GM19239 (cell line): Measurements from ENCODE around the gene SLC6A12.
A peak's percentile ranks its signal among the peaks of the same experiment; 100 is the strongest.

Experiments used
- DNase-seq: peaks from one replicate; pipeline ENCODE4 v3.0.0; 2011; ENCODE audit warnings: low spot score; ENCODE audit not compliant: insufficient read length
- FAIRE-seq: peaks from 2 replicates; lab custom pipeline; 2011; peaks lifted over from hg19 to GRCh38; lab: Jason Lieb, UNC

Gene SLC6A12

DNA sequence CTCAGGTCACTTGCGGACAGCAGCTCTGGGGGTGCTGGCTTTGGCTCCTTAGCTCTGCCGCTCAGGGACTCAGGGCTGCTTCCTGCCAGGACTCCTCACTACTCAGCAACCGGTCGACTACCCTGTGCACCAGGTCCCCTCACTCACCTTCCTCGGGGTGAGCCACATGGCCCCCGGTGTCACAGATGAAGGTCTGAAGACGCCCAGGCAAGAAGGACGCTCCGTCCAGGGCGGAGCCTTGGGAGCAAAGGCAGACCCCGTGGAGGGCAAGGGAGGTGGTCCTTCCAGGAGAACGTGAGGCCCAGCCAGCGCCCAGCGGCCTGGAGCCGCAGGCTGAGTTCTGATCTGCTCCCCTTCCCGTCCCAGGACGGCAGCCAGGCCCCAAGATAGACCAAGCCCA is 32.0 kb downstream of the SLC6A12 start:
- FAIRE-seq (no peak), DNase-seq (no peak)

DNA sequence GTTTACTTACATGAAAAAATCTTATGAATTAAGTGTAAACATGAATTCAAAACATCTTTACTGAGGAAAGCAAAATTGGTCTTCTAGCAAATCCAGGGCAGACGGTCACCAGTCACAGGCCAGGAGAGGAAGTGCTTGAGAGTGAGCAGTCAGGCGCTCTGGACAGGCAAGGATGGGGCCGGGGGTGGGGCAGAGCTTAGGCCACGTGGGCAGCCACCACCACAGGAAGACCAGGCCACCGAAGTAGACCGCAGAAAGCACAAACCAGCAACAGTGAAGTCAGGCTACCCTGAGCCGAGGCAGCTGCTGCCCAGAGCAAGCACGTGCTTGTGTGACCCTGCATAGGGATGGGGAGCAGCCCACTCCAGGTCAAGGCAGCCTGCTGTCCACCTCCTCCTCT is 33.5 kb downstream of the SLC6A12 start:
- FAIRE-seq = no peak
- peak; percentile 36 for DNase-seq

DNA sequence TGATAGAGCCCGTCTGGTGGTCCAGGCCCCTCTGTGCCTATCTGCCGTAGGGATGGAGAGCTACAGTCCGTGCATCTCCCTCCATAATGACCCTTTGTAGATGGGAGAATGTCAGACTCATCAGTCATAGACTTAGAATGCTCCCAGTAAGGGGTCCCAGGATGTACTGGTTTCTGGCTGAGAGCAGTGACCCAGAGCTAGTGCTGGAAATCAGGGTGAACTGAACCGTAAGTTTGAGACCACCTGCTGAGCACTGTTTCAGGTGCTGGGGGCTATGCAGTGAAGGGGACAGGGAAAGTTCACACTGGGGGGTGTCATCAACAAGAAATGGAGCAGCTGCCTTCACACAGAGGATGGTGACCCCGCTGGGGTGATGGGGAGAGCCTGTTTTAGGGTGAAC is 34.1 kb downstream of the SLC6A12 start:
- no peak for DNase-seq
- FAIRE-seq = no peak

DNA sequence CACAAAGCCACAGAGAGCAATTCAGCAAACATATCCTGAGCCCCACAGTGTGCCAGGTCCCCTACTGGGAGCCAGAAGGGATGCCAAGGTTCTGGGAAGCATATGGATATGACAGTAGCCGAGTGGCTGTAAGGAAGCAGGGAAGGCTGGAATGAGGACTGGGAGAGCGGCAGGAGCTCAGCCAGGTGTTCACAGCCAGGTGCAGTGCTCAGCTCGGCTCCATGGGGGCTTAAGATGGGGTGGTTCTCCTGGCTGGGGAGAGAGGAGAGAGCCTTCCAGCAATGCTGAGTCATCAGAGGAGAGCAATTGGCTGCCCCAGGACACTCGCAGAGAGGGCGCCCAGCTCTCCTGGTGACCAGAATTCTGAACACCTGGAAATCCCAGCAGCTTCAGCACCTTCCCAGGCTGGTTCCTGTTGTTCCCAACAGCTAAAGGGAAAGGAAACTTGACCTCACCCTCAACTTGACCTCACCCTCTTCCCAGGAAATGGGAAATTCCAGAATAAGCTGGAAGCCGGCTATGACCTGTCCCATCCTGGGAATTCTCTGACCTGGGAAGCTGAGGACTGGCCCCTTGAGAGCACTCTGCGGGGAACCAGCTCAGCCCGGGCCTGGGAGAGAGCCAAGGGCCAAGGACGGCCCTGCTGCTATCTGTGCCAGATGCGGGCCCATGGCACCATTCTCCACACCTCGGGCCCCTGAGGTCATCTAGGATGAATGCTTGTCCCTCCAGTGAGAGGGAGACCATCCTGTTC is 34.6 kb downstream of the SLC6A12 start:
- no peak for FAIRE-seq
- no peak for DNase-seq

DNA sequence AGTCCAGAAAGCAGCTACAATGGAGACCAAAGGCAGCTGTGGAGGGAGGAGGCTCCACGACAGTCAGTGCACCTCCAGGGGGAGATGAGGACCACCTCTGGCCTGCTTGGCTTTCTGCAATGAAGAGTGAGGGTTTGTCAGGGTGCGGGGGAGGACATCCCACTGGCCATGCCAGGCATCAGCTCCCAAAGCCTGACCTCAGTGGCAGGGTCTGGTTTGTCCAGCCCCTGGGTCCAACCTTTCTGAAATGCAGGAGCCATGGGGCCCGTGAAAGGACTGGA is 35.2 kb downstream of the SLC6A12 start:
- no peak for DNase-seq
- no peak for FAIRE-seq

DNA sequence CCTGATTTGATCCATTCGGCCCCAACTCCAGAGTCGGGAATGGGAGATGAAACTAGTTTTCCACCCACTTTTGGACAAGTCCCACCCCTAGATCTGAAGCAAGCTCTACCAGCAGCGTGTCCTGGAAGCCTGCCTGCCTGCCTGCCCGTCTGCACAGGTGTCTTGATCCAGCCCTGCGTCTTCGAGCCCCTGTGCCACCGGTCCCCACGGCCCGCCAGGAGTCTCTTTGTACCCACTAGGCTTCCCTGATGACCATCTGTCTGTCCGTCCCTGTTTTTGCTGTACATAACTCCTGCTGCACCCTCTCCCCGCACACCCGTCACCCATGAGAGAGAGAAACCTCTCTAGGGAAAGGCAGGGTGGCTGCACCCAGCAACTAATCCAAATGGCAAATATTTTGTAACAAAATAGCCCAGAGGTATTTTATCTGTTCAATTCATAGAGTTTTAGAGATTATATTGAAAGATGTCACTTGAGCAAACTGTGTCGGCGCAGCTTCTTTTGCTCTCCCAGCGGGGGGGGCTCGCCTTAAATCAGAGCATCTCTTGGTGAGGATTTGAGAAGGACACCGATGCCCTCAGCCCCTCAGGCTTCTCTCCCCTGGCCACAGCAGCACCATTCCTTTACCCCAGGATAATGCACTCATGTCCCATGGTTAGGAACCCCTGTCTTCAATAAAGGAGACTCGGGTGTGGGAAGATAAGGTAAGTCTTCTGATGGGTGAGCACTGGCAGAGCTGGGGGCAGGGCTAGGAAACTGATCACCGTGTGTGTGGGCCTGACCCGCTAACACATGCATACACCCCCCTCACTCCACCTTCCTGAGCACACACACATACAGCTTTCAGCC is 35.8 kb downstream of the SLC6A12 start:
- FAIRE-seq = no peak
- DNase-seq = no peak

DNA sequence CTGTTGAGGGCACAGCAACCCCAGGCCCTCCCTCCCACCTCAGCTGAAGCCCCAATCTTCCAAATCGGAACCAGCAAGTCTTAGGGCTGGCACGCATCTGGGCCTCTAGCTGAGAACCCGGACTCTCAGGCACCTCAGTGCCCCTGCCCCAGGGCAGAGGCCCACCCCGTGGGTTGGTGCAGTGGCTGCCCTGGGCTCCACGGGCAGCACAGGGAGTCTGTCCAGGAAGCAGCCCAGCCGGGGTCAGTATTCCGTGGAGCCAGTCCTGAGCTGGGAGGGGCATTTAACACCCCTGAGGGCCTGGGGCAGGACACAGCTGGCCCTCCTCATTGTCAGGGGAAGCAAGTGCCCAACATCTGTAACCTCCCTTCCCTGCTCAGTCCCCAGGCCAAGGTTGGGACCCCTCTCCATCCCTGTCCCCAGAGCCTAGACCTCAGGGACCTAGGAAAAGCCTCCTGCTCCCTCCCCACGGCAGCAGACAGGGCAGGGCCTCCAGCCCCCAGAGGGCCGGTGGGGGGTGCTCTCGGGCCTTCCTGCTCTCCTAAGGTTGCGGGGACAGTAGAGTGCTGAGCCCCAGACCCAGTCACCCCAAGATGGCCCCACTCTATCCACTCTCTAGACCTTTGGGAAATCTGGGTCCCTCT is 36.5 kb downstream of the SLC6A12 start:
- FAIRE-seq (no peak), DNase-seq (no peak)

DNA sequence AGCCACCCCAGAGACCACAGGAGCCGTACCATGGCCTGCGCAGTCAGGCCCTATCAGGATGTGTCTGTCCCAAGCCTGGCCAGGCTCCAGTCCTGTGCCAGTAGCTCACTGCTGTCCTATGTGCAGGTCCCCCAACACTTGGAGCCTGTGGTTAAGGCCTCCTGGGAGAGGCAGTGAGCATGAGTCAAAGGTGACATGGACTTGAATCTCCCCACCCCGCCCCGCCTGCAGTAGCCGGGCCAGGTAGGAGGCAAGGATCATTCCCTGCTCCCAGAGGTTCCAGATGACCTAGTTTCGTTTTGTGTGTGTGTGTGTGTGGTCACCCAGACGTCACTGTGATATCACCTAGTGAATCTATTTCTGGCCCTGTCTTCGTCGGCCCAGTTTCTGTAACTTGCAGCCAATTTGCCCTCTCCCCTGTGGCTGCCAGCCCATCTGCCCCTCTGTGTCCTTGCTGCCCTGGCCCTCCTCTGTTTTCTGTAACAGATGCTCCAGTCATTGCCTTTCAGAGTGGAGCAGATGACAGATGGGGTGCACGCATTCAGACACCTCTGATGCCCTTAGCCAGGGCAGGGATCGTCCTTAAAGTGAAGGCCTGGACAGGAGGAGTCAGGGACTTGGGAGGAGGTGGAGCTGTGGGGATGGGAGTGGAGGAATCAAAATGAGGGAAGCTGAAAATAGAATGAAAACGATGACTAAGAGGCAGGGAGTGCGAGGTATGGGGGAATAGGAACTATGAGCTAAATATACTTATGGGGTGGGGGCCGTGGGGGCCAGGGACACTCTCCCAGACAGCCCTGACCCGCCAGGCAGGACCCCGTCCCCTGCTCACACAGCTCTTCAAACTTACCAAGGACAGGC is 37.4 kb downstream of the SLC6A12 start:
- DNase-seq (no peak), FAIRE-seq (no peak)

DNA sequence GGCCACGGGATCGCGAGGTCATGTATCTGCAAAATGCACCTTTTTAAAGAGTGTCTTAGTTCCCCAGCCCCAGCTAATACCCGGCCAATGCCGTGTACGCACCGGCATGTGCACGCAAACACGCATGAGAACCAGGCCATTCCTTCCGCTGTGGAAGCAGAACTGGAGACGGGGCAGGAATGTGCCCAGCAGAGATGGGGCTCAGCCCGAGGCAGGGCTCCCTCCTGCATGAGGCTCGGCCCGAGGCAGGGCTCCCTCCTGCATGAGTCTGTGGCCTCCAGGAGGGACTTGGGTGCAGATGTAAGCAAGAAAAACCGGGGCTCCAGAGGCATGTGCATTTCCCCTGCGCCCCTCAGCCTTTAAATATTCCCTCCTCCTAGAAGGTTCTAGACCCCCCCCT is 38.2 kb downstream of the SLC6A12 start:
- no peak for FAIRE-seq
- no peak for DNase-seq

DNA sequence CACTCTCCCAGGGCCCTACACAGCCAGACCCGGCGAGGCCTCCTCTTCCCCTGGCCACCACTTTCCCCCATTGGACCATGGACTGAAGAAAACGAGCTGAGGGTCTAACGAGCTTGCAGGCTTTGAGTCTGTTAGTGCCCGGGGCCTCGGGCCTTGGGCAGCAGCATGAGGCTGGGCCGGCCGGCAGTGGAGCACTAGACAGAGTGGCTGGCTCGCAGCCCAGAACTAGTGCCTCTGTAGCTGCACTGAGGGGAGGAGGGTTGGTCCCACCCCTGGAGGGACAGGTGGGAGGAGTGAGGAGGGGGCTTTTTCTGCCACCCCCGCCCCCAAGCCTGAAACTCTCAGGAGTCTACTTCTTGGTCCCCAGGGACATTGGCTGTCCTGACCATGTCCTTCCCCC is 38.7 kb downstream of the SLC6A12 start:
- no peak for FAIRE-seq
- no peak for DNase-seq

DNA sequence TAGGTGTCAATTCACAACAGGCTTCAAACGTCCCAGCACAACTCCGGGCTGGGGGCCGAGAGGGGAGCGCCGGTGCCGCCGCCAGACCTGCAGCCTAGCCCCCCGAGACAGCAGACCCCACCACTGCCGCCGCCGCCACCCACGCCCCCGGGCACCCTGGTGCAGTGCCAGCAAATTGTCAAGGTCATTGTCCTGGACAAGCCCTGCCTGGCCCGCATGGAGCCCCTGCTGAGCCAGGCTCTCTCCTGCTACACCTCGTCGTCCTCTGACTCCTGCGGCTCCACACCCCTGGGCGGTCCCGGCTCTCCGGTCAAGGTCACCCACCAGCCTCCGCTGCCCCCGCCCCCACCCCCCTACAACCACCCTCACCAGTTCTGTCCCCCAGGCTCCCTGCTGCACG is 39.4 kb downstream of the SLC6A12 start:
- DNase-seq (no peak), FAIRE-seq (no peak)

DNA sequence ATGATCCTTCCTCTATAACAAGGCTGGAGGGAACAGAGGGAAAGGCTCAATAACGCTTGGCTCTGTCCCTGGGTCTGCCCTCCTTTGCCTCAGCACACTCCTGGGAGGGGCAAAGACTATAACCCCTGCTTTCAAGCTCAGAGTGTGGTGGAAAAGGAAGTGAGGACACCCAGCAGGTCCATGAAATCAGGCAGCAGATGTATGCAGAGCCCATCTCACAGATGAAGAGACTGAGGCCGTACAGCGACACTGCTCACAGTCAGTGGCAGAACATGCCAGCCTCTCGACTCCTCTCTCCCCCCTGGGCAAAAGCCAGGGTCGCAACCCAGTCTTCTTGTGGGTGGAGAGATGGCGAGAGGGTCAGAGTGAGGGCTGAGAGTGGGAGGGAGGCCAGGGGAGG is 39.8 kb downstream of the SLC6A12 start:
- no peak for DNase-seq
- FAIRE-seq = no peak

DNA sequence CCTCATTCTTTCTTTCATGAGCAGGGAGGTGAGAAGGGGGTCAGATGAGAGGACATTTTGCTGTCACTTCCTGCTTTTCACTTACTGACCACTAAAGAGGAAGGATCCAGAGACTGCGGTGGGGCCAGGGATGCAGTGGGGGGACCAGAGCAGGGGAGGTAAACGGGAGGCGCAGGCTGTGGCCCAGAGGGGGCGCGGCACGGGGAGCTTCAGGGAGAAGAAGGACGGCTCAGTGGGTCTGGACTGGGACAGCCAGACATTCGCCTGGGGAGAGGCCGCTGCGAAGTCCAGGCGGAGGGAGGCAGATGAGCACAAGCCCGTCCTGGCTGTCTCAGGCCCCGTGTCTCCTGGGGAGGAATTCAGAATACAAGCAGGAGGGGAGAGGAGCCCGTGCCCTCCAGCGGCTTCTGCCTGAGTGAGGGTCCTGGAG is 41.2 kb downstream of the SLC6A12 start:
- DNase-seq (no peak), FAIRE-seq (no peak)

DNA sequence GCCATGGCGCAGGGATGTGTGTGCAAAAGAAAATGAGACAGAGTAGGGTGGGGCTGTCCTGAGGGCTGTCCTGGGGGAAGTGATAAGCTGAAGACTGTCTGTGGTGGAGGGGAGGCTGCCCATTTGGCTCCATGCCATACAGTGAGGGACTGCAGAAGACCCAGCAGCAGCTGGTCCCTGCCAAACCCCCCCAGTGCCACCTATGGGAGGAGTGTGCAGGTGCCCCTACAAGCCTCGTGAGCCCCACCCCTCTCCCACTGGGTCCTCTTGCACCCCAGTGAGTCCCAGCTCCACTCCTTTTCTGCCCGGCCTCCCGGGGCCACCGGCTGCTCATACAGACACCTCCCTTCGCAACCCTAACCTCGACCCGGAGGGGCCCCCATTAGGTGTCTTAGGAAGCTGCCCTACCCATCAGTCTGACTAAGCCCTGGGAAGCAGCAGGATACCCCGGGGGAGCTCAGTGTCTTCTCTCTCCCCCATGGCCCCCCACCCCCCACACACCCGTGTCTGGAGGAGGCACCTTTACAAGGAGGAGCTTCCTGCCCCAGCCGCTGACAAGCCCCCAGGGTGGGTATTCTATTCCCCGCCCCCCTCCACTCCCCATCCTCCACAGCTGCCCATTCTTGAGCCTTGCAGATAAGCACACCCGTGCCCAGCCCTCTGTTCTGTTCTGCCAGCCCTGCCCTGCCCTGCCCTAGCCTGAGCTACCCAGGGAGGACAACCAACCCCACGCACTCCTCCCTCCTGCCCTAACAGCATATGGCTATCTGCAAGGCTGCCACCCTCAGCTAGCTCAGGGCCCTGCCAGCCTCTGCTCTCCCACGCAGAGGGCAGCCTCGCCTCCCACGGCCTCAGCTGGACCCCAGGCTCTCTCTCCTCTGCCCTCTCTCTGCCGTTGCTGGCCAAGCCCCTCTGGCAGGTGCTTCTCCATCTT is 41.9 kb downstream of the SLC6A12 start:
- no peak for FAIRE-seq
- DNase-seq = no peak

DNA sequence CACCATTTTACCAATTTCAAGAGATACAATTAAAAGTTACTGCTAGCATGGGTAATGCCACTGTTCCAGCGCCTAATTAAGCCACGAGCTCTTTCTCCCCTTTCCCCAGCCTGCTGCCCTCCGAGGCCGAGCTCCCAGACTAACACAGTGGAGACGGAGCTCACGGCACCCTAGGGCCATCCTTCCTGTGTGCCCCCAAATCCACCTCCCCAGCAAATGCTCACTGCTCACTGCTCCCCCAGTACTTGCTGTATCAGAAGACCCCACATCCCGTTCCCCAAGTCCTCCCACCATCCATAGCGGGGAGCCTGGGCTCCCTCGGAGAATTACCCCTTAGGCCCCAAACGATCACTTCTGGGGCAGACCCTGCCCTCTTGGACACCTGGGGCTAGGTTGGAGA is 42.7 kb downstream of the SLC6A12 start:
- FAIRE-seq (no peak), DNase-seq (no peak)

DNA sequence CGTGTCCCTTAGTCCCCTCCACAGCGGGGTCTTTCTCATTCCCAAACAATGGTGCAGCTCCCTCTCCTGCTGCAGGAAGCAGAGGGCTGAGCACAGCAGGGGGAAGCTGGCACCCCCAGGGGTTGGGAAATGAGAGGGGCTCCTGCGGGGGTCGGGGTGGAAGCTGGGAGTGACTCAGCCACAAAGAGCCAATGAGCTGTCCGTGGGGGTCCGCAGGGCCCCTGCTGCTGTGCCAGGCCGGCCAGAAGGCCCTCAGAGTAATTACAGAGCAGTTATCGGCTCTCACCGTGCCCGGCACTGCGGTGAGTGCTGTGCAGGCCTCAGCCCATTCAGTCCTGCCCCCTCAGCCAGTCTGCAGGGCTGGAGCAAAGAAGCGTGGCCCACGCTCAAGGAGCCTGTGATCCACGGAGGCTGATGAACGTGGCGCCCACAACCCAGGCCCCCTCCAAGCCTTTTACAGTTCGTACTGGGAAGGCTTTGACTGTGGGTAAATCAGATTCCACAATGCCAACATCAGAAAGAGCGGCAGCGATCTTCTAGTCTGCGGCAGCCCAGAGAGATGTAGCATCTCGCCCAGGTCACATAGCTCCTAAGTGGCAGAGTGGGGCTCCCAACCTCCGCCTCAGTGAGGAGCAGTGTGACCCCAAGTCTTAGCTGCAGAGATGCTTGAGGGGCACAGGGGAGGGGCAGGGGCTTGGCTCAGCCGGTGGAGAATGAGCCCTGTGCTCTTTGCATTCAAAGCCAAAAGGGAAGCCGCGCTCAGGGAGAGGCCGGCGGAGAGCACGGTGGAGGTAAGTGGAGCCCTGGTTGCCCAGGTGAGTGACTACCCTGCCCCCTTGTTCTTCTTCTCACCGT is 43.4 kb downstream of the SLC6A12 start:
- no peak for DNase-seq
- FAIRE-seq = no peak

DNA sequence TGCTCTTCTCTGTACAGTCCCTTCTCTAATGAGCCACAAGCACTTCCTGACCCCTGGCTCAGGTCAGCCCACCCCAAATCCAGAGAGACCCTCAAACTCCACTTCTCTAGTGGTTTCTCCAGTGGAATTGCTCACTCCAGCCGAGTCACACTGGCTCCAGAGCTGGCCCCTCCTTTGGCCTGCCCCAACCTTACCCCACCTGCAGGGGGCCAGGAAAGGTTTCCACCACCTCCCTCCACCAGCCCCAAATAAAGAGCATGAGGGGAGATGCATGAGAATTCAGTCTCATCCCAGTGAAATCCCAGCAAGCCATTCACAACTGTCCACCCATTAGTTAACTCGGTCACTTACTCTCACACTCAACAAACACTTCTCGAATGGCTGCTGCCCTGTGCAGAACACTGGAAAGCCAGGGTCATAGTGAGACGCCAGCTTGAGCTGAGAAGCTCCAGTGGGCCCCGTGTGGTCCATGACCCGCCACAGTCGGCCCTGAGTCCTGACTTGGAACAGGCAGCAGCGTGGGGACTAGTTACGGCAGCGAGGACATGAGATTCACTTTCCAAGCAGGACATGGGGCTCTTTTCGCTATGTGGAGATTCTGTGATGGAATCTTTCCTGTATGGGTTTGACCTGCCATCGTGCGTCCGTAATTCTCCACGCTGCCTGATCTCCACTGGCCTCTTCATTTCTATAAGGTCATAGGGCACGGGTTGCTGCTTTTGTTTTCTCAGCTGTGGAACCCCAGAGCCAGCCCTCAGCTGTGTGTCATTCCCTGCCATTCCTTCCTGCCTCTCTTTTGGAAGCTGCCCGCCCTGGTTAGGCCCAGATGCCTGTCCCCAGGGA is 44.2 kb downstream of the SLC6A12 start:
- DNase-seq = no peak
- no peak for FAIRE-seq
